SK-N-SH (cell line): Measurements from ENCODE around the gene JAML. TPM values are rescaled to one million over a fixed set of nuclear protein-coding genes. Genes with fewer than 3 reads are reported as not detected.

ENCODE experiments used
- CTCF ChIA-PET: fragments of 300-600, 350-600 bp; formaldehyde crosslinking; extraction: SDS; loops from one replicate; lab custom pipeline; 2021; lab: Yijun Ruan, JAX
- POLR2A ChIA-PET: fragments of 350-600 bp; sonication (Branson Sonifier 250); formaldehyde crosslinking; extraction: SDS; loops from one replicate; lab custom pipeline; 2020; ENCODE audit warnings: antibody characterized with exemption, inconsistent platforms; lab: Yijun Ruan, JAX
- DNase-seq: peaks from one replicate; pipeline ENCODE4 v3.0.0; 2012
- H2AFZ ChIP-seq: fragments of 200-600 bp; sonication (generic); 2 replicates; pipeline ENCODE4 v1.8.1; 2016; ENCODE audit warnings: antibody characterized with exemption, mild to moderate bottlenecking, low read depth
- H3F3A ChIP-seq: fragments of 200-600 bp; sonication (generic); replicated peaks from 2 replicates; pipeline ENCODE3; 2016; ENCODE audit warnings: antibody characterized with exemption, mild to moderate bottlenecking; ENCODE audit not compliant: insufficient read depth
- H3K27ac ChIP-seq, 2 experiments: fragments of 200-500 bp in 1 of 2; fragments of 200-600 bp in 1 of 2; sonication (Bioruptor generic) in 1 of 2; sonication (generic), shearing (Covaris generic) in 1 of 2; 2 replicates each; pipeline versions ENCODE4 v1.5.1 to v1.6.1; 2014 to 2016; ENCODE audit warnings: low read depth in 2 of 2, inconsistent platforms in 1 of 2, low read length in 1 of 2, mild to moderate bottlenecking in 1 of 2, mixed read lengths in 1 of 2
- H3K27me3 ChIP-seq: fragments of 200-600 bp; sonication (generic), shearing (Covaris generic); 2 replicates; pipeline ENCODE4 v1.6.1; 2016; ENCODE audit warnings: mixed run types; ENCODE audit not compliant: insufficient read depth
- H3K36me3 ChIP-seq, 2 experiments: fragments of 200-500 bp in 1 of 2; fragments of 200-600 bp in 1 of 2; sonication (Bioruptor generic) in 1 of 2; sonication (generic) in 1 of 2; replicated peaks in 1 of 2; 2 replicates each; pipeline versions ENCODE3 to v1.5.1; 2014 to 2016; ENCODE audit warnings: low read length in 1 of 2, mild to moderate bottlenecking in 1 of 2; ENCODE audit not compliant: insufficient read depth in 2 of 2, control insufficient read depth in 1 of 2
- H3K4me1 ChIP-seq, 2 experiments: fragments of 200-500 bp in 1 of 2; fragments of 200-600 bp in 1 of 2; sonication (Bioruptor generic) in 1 of 2; sonication (generic), shearing (Covaris generic) in 1 of 2; 2 replicates each; pipeline versions ENCODE4 v1.5.1 to v1.6.1; 2014 to 2016; ENCODE audit warnings: low read depth in 1 of 2, low read length in 1 of 2, mixed run types in 1 of 2; ENCODE audit not compliant: insufficient read depth in 2 of 2, control insufficient read depth in 1 of 2
- H3K4me2 ChIP-seq: fragments of 200-600 bp; sonication (generic), shearing (Covaris generic); 2 replicates; pipeline ENCODE4 v1.6.1; 2017; ENCODE audit warnings: mixed run types
- H3K4me3 ChIP-seq, 2 experiments: fragments of 200-500 bp in 1 of 2; fragments of 200-600 bp in 1 of 2; sonication (Bioruptor generic) in 1 of 2; sonication (generic), shearing (Covaris generic) in 1 of 2; 2 replicates each; pipeline versions ENCODE4 v1.5.1 to v1.8.1; 2014 to 2016; ENCODE audit warnings: low read depth in 2 of 2, inconsistent platforms in 1 of 2, low read length in 1 of 2, mild to moderate bottlenecking in 1 of 2, mixed read lengths in 1 of 2, moderate library complexity in 1 of 2
- H3K79me2 ChIP-seq: fragments of 200-600 bp; sonication (generic); 2 replicates; pipeline ENCODE4 v1.8.1; 2017; ENCODE audit warnings: mild to moderate bottlenecking; ENCODE audit not compliant: insufficient read depth
- H3K9ac ChIP-seq: fragments of 200-600 bp; sonication (generic); 2 replicates; pipeline ENCODE4 v1.6.1; 2017; ENCODE audit warnings: mixed run types
- H3K9me2 ChIP-seq: fragments of 200-600 bp; sonication (generic); 2 replicates; pipeline ENCODE4 v1.6.1; 2017; ENCODE audit warnings: mixed run types
- H3K9me3 ChIP-seq: fragments of 200-600 bp; sonication (generic); 2 replicates; pipeline ENCODE4 v1.6.1; 2017; ENCODE audit warnings: mixed run types, mild to moderate bottlenecking, moderate library complexity
- H4K20me1 ChIP-seq: fragments of 200-600 bp; sonication (generic); 2 replicates; pipeline ENCODE4 v1.6.1; 2017; ENCODE audit warnings: mild to moderate bottlenecking, mixed run types; ENCODE audit not compliant: insufficient read depth
- CHD2 ChIP-seq: fragments of 150-350 bp; IDR thresholded peaks from 2 replicates; pipeline ENCODE4 v1.6.1; 2018; ENCODE audit warnings: low read length; ENCODE audit not compliant: partially characterized antibody
- EP300 ChIP-seq, 2 experiments: IDR thresholded peaks; 2 replicates each; pipeline versions ENCODE4 v1.4.0 to v1.6.1; 2012; ENCODE audit warnings: borderline replicate concordance in 1 of 2, low read depth in 1 of 2, low read length in 1 of 2
- FOXJ3 ChIP-seq: sonication (generic); formaldehyde crosslinking; IDR thresholded peaks from 2 replicates; pipeline ENCODE4 v1.5.1; 2020; ENCODE audit warnings: mild to moderate bottlenecking, missing genetic modification reagents
- IRF3 ChIP-seq: fragments of 150-350 bp; IDR thresholded peaks from 2 replicates; pipeline ENCODE4 v1.6.1; 2016; ENCODE audit warnings: mild to moderate bottlenecking, low read depth, low read length
- MAX ChIP-seq: IDR thresholded peaks from 2 replicates; pipeline ENCODE4 v1.4.0; 2012; ENCODE audit warnings: low read depth
- NRF1 ChIP-seq: IDR thresholded peaks from 2 replicates; pipeline ENCODE4 v1.6.1; 2012; ENCODE audit warnings: low read depth, mild to moderate bottlenecking, low read length
- PBX3 ChIP-seq: IDR thresholded peaks from 2 replicates; pipeline ENCODE4; 2012
- REST ChIP-seq: IDR thresholded peaks from 2 replicates; pipeline ENCODE4 v1.6.1; 2012; ENCODE audit warnings: mild to moderate bottlenecking, low read depth, low read length, moderate library complexity
- TAF1 ChIP-seq: IDR thresholded peaks from 2 replicates; pipeline ENCODE4 v1.6.1; 2012; ENCODE audit warnings: low read depth, mild to moderate bottlenecking, low read length, moderate library complexity, borderline replicate concordance
- USF2 ChIP-seq: fragments of 150-350 bp; IDR thresholded peaks from 2 replicates; pipeline ENCODE4 v1.6.1; 2017; ENCODE audit warnings: antibody characterized with exemption, low read length, low read depth, borderline replicate concordance
- WGBS: methylation state at CpG from one replicate; pipeline ENCODE4 v1.1.6; 2017; ENCODE audit warnings: low lambda C conversion rate; 5-methylcytosine and 5-hydroxymethylcytosine counted together
- polyA plus RNA-seq, 3 experiments: library from polyadenylated mRNA; depleted of rRNA; stranded (reverse); fragments of >200 nt; gene quantifications; 2 replicates each; pipeline ENCODE4 v1.2.3, GENCODE V29; 2012

JAML gene
- polyA plus RNA-seq, 1 of the 3 experiments (the other 2 are of a cell fraction) = not detected

GRCh38 chr11:118240999-118241763 is 16.4 kb upstream of the JAML start:
- H3K27me3 ChIP-seq = peaks cover 7% of the 10 kb centered on the region; the same call in 1 of the 2 replicates
- no peak overlapping the region for H3K27ac ChIP-seq
- CTCF ChIA-PET = no interaction called here
- no peak overlapping the region for H3K9ac ChIP-seq
- no peaks in the 10 kb centered on the region for H3K9me3 ChIP-seq
- H3K4me2 ChIP-seq = no peak overlapping the region
- H3K4me1 ChIP-seq = no peaks in the 10 kb centered on the region
- no peaks in the 10 kb centered on the region for H3K9me2 ChIP-seq
- no peaks in the 10 kb centered on the region for H3K79me2 ChIP-seq
- H3F3A ChIP-seq = no peaks in the 10 kb centered on the region
- no peak for DNase-seq
- WGBS = 19% methylated on average over 9 of the region's 9 CpGs
- POLR2A ChIA-PET = no interaction called here
- TF ChIP-seq TAF1 (no peak), MAX (no peak), CHD2 (no peak), IRF3 (no peak)
- no peak overlapping the region for H2AFZ ChIP-seq
- no peaks in the 10 kb centered on the region for H3K36me3 ChIP-seq
- H4K20me1 ChIP-seq = no peaks in the 10 kb centered on the region
- no peak overlapping the region for H3K4me3 ChIP-seq

- peaks cover 7% of the 10 kb centered on the region; the same call in 1 of the 2 replicates for H3K27me3 ChIP-seq
- H2AFZ ChIP-seq = no peak overlapping the region
- no peak overlapping the region for H3K27ac ChIP-seq
- H3K79me2 ChIP-seq = no peaks in the 10 kb centered on the region
- no peak for DNase-seq
- H3K4me3 ChIP-seq = no peak overlapping the region
- H3F3A ChIP-seq = no peaks in the 10 kb centered on the region
- H3K9me3 ChIP-seq = no peaks in the 10 kb centered on the region
- POLR2A ChIA-PET = no interaction called here
- H3K4me1 ChIP-seq = no peaks in the 10 kb centered on the region
- TF ChIP-seq TAF1 = no peak
- TF ChIP-seq, all 33 proteins: peak for 0
- WGBS = 18% methylated on average over 5 of the region's 5 CpGs
- CTCF ChIA-PET = interaction anchor here (1.2 kb wide), 1 partner anchor 13 kb away, joined by 3 read pairs; no protein-coding TSS in a partner anchor
- H3K9me2 ChIP-seq = no peaks in the 10 kb centered on the region
- H3K4me2 ChIP-seq = no peak overlapping the region
- no peak overlapping the region for H3K9ac ChIP-seq
- no peaks in the 10 kb centered on the region for H3K36me3 ChIP-seq
- no peaks in the 10 kb centered on the region for H4K20me1 ChIP-seq
Measured at GRCh38 chr11:118239509-118240205, 14.8 kb upstream of the JAML start.

GRCh38 chr11:118238929-118239328 is 14.1 kb upstream of the JAML start:
- Histone ChIP-seq H3K27me3 (peaks cover under 1% of the 10 kb centered on the region; the same call in 1 of the 2 replicates), H4K20me1 (no peaks in the 10 kb centered on the region), H3K9ac (no peak overlapping the region), H3K9me2 (no peaks in the 10 kb centered on the region), H3K4me1 (no peaks in the 10 kb centered on the region), H3K4me3 (no peak overlapping the region), H3K9me3 (no peaks in the 10 kb centered on the region), H3K79me2 (no peaks in the 10 kb centered on the region), H2AFZ (no peak overlapping the region), H3K36me3 (no peaks in the 10 kb centered on the region), H3K4me2 (no peak overlapping the region), H3K27ac (no peak overlapping the region), H3F3A (no peaks in the 10 kb centered on the region)
- 0% methylated on average over 1 of the region's 1 CpG for WGBS
- no peak for DNase-seq
- ChIA-PET CTCF (interaction anchor here (1.2 kb wide), 1 partner anchor 12 kb away, joined by 3 read pairs; no protein-coding TSS in a partner anchor), POLR2A (interaction anchor here (0.7 kb wide), 1 partner anchor 13 kb away, joined by 4 read pairs; the partner anchor contains the start of gene MPZL3)
- no peak for TF ChIP-seq REST
- TF ChIP-seq USF2 = no peak
- TF ChIP-seq FOXJ3 (CRISPR knock-in tag) = no peak
- no peak for TF ChIP-seq PBX3
- no peak for TF ChIP-seq EP300 (IDR thresholded peaks at IDR 0.05; ENCODE audit: borderline replicate concordance in 1 of 2, low read depth in 1 of 2, low read length in 1 of 2)
- no peak for TF ChIP-seq NRF1
